Stimulated activated CD8-positive, alpha-beta memory T cell treated with anti-CD3 and anti-CD28 coated beads, Interleukin-15, amount 100 ng/mL, for 24 hours (primary cell): ENCODE data around the gene JSRP1.
"Not testable (repeated sequence)": the region's sequence is repeated elsewhere in the genome, so short reads cannot be mapped to it uniquely, and the experiment has no call there.

Experiments used
- DNase-seq: peaks from one replicate; pipeline ENCODE4 v3.0.0-alpha.2; 2020; ENCODE audit warnings: low read depth

Gene JSRP1

DNA sequence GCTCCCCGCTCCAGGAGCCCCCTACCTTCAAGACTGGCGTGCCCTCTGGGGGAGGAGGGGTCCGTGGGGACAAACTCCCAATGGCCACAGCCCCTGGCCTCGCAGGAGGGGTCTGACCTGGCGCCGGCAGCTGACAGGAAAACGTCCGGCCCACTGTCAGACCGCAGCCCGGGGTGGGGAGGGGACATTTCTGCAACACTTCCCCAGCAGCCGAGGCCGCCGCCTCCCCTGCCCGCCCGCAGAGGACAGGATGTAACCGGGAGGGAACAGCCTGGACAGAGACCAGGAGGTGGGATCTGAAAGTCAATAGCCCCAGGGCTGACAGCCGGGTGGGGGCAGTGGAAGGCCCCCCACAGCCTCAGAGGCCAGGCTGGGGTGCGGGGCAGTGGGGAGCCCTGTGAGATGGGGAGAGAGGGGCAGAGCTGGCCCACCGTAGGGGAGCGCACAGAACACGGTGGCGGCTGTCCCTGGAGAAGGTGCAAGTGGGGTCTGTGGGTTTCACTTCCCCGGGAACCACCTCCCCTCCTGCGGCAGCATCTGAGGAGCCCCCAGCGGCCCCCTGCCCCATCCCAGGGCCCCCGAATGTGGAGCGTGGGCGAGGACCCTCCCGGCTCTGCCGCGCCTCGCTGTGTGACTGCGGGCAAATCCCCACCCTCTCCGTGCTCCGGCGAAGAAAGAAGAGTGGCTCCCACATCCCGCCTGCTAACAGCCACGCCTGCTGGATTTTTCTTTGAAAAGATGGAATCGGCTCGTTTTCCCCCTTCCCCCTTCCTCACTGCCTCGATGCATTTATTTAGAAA is 26.0 kb upstream of the JSRP1 start, which contains the start of gene PEAK3:
Gene PEAK3, minus strand, starts transcription at position 114 of the 800 bp plus-strand sequence. CDS start 1,244 bp downstream, outside the sequence.
- no peak for DNase-seq

DNA sequence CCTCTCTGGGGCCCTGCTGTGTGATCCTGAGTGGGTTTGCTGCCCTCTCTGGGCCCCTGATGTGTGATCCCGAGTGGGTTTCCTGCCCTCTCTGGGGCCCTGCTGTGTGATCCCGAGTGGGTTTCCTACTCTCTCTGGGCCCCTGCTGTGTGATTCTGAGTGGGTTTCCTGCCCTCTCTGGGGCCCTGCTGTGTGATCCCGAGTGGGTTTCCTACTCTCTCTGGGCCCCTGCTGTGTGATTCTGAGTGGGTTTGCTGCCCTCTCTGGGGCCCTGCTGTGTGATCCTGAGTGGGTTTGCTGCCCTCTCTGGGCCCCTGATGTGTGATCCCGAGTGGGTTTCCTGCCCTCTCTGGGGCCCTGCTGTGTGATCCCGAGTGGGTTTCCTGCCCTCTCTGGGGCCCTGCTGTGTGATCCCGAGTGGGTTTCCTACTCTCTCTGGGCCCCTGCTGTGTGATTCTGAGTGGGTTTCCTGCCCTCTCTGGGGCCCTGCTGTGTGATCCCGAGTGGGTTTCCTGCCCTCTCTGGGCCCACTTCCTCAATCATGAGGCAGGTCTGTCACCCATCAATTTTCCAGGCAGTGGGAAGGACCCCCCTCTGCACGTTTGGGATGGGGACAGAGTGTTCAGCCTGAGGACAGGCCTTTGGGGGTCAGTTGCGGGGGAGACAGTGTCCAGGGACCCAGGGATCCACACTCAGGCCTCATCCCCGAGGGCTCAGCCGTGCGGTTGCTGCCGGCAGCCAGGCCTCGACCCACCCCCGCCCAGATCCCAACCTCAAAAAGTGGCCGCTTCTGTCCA is 25.2 kb upstream of the JSRP1 start:
- DNase-seq, result not testable (repeated sequence)

DNA sequence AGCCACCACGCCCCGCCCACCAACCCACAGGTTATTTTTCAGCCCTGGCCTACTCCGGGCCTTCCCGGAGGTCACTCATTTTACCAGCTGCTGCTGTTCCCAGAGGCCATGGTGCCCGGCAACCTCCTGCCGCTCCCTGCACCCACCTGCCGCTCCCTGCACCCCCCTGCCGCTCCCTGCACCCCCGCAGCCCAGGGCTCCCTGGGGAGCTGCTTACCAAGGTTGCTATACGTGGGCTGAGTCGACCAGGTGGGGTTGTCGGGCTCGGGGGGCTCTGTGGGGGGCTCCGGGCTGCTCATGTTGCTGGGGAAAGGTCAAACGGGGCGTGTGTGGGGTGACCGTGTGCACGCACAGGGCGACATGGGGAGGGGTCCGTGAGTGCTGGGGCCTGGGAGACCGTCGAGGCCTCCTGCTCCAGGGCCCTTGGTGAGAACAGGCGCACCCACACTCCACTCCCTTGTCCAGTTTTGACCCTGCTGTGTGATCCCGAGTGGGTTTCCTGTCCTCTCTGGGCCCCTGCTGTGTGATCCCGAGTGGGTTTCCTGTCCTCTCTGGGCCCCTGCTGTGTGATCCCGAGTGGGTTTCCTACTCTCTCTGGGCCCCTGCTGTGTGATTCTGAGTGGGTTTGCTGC is 24.5 kb upstream of the JSRP1 start:
- DNase-seq, result no peak

DNA sequence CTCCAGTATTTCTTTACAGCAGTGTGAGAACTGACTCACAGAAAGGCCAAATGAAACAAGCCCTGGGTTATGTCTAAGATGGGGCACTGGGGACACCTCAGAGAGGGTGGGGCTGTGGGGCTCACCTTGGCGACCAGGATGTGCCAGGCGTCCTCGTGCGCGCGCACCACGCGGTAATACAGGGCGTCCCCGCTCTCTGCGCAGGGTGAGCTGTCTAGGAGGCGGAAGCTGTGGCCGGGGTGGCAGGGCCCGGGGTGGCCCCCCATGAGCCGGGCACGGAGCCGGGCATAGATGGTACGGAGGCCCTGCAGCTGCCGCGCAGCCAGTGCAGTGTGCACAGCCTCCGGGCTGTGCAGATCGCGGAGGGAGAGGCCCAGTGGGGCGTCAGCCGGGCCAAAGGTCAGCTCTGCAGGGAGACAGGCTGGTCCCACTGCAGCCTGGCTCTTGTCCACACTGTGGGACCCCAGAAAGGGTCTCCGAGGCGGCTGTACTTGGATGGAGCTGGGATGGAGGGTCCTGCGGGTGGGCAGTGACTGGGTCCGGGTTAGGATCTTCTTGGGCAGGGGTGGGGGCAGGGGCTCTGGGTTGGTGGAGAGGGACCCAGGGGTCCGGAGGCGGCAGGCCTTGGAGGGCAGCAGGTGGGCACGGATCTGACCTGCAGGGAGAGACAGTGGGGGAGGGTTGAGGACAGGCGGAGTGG is 22.4 kb upstream of the JSRP1 start:
- no peak for DNase-seq

DNA sequence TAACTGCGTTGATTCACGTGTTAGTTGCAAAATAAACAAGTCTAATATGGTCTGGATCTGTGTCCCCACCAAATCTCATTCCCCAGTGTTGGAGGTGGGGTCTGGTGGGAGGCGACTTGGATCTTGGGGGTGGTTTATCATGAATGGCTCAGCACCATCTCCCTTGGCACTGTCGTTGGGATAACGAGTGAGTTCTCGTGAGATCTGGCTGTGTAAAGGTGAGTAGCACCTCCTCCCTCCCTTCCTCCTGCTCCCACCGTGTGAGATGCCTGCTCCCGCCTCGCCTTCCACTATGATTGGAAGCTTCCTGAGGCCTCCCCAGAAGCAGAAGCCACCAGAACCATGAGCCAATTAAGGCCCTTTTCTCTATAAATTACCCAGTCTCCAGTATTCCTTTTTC is 20.9 kb upstream of the JSRP1 start:
- DNase-seq, result no peak

DNA sequence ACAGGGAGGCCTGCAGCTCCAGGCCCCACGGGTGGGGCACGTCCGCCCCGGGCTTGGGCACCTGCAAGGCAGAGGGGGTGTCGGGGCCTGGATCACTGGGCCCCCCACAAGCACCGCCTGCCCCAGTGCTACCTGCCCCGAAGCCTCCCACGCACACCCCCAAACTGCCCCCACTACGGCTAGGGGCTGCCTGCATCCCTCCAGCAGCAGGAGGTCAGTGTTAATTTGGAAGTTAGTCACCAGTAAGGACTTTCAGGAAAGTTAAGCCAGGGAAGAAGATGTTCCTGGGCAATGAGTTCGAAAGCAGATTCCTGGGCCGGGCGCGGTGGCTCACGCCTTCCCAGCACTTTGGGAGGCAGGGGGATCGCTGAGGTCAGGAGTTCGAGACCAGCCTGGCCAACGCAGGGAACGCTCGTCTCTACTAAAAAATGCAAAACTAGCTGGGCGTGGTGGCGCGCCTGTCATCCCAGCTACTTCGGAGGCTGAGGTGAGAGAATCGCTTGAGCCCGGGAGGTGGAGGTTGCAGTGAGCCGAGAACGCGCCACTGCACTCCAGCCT is 20.3 kb upstream of the JSRP1 start:
- DNase-seq, result no peak

DNA sequence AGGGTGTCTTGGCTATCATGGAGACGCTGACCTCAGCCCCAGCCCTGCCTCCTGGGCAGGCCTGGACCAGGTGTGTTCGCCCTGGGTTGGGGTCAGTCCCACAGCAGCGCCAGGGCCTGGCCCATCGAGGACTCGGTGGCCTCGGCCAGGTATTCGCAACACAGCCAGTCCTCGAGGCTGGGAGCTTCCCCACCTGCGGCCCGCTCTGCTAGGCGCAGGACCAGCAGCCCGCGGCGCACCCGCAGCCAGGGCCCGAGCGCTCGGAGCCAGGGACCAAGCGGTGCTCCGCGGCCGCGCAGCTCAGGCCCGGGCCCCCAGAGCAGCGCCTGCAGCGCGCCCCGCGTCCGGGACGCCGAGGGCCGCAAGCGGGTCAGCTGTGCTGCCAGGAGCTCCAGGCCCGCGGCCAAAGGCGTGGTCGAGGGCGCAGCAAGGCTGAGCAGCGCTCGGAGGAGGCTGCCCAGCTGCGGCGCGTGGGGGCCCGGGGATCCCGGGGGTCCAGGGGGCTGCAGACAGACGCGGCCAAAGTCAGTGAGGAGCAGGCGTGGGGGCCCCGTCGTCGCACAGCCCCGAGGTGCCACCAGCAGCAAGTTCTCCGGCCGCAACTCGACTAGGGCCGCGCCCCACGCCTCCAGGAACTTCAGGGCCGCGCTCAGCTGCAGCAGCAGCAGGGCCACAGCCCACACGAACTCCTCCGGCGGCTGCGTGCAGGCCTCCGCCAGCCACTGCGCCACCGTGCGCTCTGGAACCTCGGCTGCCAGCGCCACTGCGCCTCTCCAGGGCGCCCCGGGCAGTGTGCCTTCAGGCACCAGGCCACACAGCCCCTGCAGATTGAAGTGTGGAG is 19.6 kb upstream of the JSRP1 start:
- no peak for DNase-seq

DNA sequence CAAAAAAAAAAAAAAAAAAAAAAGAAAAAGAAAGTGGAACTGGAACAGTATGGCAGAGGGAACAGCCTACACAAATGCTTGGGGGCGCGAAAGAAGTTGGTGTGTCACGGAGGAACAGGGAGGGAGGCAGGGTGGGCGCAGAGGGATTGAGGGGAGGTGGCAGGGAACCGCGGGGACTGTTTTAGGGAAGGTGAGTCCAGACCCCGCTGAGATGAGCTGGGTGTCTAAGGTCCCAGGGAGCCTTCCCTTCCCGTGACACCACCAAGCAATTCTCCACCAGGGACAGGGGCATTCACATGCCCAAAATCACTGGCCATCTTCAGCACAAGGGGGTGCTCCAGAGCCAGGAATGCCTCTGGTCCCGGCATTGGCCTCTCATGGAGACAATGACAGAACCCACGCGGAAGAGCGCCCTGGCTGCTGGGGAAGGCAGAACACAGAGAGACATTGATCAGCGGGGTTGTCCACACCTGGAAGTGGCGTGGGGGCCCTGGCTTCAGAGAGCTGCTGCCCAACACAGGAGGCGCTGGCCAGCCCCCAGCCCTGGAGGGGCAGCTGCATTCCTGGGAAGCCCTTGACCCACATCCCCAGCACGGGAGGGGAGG is 18.8 kb upstream of the JSRP1 start:
- DNase-seq, result no peak

DNA sequence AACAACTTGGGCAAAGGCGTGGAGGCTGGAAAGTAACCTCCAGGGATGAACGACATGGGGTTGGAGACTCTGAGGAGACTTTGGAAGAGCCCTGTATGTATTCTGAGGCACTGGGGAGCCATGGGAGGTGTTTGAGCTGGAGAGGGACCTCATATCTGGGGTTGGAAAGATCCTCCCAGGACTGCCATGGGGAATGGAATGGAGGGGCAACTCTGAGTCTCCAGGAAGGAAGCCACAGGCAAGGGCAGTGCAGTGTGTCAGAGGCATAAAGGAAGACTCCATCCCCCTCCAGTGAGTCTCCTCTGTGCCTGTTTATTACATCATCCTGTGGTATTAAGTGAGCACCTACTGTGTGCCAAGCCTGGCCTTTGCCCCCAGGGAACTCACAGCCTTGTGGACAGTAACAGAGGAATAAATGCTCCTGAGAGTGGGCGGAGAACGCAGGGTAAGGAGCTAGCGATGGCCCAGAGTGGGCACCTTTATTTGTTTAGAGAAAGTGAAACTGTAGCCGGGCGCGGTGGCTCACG is 18.0 kb upstream of the JSRP1 start:
- DNase-seq, result no peak

DNA sequence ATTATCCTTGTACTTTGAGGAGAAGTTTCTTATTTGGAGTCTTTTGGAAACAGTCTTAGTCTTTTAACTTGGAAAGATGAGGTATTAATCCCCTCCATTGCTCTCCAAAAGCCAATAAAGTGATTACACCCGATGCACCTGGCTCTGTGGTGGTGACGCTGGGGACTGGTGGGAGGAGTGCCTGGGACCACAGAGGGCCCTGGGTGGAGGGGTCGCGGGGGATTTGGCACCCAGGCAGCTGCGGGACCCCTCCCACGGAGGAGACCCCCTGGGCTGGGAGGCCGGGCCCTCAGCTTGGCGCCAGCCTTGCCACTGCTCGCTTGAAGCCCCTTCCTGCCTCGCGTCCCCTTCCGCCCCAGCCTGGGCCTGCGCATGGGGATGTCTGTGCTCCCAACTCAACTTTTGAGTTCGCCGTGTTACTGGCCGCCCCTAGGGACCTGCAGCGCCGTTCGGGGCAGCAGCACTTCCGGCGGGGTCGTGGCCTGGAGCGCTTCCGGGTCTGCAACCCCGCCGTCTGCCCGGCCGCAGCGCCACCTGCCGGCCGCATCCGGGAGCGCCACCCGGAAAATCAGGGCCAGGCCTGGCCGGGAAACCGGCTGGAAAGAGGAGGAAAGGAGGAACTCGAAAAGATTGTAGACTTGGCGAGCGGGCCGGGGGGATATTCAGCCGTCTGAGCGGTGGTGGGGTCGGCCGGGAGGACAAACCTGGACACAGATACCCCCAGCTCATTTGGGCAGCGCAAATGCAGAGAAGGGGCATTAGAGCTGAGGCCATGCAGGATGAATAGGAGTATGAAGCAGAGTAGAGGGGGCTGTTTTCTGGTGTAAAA is 17.4 kb upstream of the JSRP1 start:
- DNase-seq, result peak; percentile 63

DNA sequence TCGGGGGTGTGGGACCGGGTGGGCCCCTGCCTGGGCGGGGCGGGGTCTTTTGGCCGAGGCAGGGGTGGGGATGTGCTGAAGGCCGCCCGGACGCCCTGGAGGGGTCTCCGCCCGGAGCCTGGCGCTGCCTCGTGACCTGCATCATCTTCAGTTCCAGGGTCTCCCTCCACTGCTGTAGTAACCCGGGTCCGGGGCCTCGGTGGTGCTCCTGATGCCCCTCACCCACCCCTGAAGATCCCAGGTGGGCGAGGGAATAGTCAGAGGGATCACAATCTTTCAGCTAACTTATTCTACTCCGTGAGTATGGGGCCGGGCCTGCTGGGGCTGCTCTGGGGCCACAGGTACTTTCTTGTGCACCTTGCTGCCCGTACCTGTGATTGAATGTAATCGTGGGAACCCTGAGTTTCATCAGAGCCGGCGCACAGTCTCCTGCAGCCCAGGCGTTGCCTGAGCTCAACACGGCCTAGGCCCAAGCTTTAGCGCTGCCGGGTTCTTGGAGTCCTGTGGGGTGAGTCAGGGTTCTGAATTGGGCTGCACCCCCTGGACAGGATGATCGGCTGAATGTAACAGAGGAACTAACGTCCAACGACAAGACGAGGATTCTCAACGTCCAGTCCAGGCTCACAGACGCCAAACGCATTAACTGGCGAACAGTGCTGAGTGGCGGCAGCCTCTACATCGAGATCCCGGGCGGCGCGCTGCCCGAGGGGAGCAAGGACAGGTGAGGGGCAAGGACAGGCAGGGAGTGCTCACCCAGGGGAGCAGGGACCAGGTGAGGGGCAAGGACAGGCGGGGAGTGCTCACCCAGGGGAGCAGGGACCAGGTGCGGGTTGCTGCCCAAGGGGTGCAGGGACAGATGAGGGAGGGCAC is 15.3 kb upstream of the JSRP1 start:
- no peak for DNase-seq

DNA sequence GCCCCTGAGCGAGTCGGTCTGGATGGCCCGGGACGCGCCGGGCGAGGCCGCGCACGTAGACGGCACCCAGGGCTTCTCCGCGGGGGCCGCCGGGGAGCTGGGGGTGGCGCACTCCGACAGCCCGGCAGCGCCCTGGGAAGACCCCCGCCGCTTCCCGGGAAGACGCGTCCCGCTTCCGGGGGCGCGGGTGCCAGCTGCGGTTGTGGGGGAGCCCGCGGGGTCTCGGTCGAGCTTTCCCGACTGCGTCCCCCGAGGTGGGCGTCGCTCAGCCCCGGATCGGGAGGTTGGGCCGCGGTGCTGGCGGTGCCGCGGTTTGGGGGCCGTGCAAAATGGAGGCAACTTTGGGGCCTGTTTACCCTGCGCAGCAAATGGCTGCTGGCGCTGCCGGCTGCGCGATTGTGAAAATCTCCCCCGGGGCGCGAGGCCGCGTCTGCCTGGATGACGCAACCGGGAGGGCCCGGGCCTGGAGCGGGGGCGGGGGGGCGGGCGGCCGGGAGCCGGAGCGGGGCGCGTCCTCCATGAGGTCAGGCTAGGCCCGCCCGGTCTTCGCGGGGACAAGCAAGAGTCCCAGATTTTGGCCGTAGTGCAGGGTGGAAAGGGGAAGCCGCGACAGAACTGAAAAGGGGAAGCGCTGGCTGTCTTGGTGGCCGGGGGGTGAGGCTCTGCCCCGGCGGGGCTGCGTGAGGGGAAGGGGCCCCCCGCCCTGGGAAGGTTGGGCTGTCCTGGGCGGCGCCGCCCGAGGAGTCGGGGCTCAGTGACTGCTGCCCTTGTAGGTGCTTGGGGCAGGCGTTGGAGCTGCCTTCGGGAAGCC is 14.4 kb upstream of the JSRP1 start:
- DNase-seq, result peak; percentile 53

DNA sequence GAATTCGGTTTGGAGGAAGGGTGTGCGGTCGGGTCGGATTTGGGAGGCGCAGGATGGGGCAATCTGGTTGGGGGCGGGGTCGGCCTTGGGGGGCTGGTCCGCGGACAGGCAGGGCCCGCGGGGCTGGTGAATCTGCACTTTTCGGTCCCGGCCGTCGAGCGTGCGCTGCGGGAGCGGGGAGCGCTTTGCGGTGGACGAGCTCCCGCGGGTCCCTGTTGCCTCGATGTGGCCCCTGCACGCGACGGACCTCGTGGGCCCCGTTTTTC is 13.9 kb upstream of the JSRP1 start:
- no peak for DNase-seq

DNA sequence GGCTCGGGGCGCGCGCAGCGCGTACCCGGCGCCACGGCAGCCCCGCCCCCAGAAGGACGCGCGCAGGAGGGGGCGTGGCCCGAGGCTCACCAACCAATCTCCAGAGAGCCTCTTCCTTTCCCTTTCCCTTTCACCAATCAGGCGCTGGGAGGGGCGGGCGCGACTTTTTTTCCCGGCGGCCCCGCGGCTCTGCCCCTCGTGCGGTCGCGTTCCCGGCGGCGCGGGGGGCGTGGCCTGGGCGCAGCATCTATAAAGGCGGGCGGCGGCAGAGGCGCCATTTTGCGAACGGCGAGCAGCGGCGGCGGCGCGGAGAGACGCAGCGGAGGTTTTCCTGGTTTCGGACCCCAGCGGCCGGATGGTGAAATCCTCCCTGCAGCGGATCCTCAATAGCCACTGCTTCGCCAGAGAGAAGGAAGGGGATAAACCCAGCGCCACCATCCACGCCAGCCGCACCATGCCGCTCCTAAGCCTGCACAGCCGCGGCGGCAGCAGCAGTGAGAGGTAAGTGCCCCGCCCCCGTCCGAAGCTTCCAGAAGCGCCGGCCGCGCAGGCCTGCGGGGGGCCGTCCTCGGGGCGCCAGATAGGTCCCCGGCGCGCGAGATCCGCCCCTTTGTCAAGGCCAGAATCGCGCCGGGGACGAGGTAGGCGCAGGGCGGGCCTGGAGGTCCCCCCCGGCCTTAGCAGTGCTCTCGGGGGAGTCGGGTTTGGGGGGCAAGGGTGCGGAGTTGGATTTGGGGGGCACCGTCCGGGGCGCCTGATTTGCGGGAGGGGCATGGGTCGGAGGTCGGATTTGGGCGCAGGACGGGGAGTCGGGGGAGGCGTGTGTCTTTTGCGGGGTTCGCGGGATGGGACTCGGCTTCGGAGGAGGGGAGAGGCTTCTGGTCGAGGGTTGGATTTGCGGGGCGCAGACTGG is 13.3 kb upstream of the JSRP1 start:
- DNase-seq, result peak; percentile 99

DNA sequence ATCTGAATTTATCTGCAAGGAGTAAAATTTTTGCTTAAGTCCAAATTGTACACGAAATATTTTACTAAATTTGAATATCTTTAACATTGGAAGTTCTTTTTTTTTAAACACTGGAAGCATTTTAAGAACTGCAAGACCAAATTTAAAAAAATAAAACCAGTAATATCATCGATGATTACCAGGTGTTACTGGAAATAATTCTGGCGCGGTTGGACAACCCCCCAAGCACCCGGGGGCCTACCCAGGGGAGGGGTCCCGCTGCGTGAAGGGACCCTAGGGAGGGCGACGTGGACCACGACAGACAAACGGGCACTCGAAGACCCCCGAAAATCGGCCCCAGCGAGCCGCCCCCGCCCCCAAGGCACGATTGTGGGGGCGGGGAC is 12.6 kb upstream of the JSRP1 start:
- DNase-seq, result no peak

DNA sequence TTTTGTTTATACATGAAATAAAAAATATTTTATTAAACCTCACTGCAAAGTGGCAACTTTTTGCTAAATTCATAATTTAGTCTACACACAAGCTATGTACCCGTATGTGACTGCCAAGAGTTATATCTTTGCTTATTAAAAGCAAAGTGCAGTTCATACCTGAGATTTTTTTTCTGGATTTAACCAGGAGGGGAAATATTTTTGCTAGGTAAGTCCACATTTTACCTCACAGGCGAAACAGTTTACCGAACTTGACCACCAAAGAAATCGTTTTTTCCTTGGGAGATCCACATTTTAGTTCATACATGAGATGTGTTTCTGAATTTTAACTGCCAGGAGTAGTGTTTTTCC is 12.2 kb upstream of the JSRP1 start:
- DNase-seq, result no peak
